Activated gamma-delta T cell treated with Interleukin-2 at 50 U/mL for 16 hours (primary cell): ENCODE measurements around the gene TXNL1.

Source experiments
- DNase-seq: peaks from one replicate; pipeline ENCODE4 v3.0.0-alpha.2; 2020

TXNL1 gene

GRCh38 chr18:56565551-56566345 is 72.6 kb downstream of the TXNL1 start:
- no peak for DNase-seq

- DNase-seq, result no peak
Measured at GRCh38 chr18:56565046-56565445, 73.3 kb downstream of the TXNL1 start.

- no peak for DNase-seq
Measured at GRCh38 chr18:56563568-56563967, 74.8 kb downstream of the TXNL1 start.

GRCh38 chr18:56562479-56562878 is 75.9 kb downstream of the TXNL1 start:
- no peak for DNase-seq

GRCh38 chr18:56560992-56561391 is 77.4 kb downstream of the TXNL1 start:
- no peak for DNase-seq

GRCh38 chr18:56559044-56559443 is 79.3 kb downstream of the TXNL1 start:
- DNase-seq, result no peak

- DNase-seq, result no peak
Measured at GRCh38 chr18:56556907-56557306, 81.5 kb downstream of the TXNL1 start.

GRCh38 chr18:56550121-56550520 is 88.3 kb downstream of the TXNL1 start:
- no peak for DNase-seq
